LNCaP clone FGC (cell line): ENCODE measurements around the gene CCNB1.
"Not testable (repeated sequence)": the region's sequence is repeated elsewhere in the genome, so short reads cannot be mapped to it uniquely, and the experiment has no call there.

ENCODE experiments used
- DNase-seq: peaks from one replicate; pipeline ENCODE4 v3.0.0-alpha.2; 2011; ENCODE audit warnings: low read depth
- H3K4me3 ChIP-seq: 2 replicates; pipeline ENCODE4 v1.5.1; 2011; ENCODE audit warnings: mild to moderate bottlenecking, low read depth, low read length, control low read depth
- CTCF ChIP-seq: IDR thresholded peaks from 2 replicates; pipeline ENCODE4 v1.5.1; 2012; ENCODE audit warnings: mild to moderate bottlenecking; ENCODE audit not compliant: control insufficient read depth, insufficient read depth; ENCODE audit errors: extremely low read depth

The CCNB1 gene

GRCh38 chr5:69137807-69138206 is 29.1 kb upstream of the CCNB1 start:
- no peak for DNase-seq
- TF ChIP-seq CTCF = no peak
- no peak overlapping the region for H3K4me3 ChIP-seq

- no peak overlapping the region for H3K4me3 ChIP-seq
- no peak for DNase-seq
- TF ChIP-seq CTCF = no peak
Observed at GRCh38 chr5:69138766-69139165, 28.2 kb upstream of the CCNB1 start.

- DNase-seq, H3K4me3 ChIP-seq: not testable (repeated sequence)
Observed at GRCh38 chr5:69140239-69140638, 26.7 kb upstream of the CCNB1 start.

GRCh38 chr5:69140827-69141226 is 26.1 kb upstream of the CCNB1 start:
- no peak for DNase-seq
- TF ChIP-seq CTCF = no peak
- no peak overlapping the region for H3K4me3 ChIP-seq

- H3K4me3 ChIP-seq, DNase-seq: not testable (repeated sequence)
Observed at GRCh38 chr5:69148576-69148975, 18.4 kb upstream of the CCNB1 start.

GRCh38 chr5:69148981-69149675 is 17.8 kb upstream of the CCNB1 start:
- DNase-seq = no peak
- no peak for TF ChIP-seq CTCF
- H3K4me3 ChIP-seq = no peak overlapping the region

GRCh38 chr5:69149676-69150010 is 17.3 kb upstream of the CCNB1 start:
- no peak for TF ChIP-seq CTCF
- DNase-seq = no peak
- H3K4me3 ChIP-seq = no peak overlapping the region

- no peak overlapping the region for H3K4me3 ChIP-seq
- TF ChIP-seq CTCF = no peak
- no peak for DNase-seq
Observed at GRCh38 chr5:69152731-69153130, 14.2 kb upstream of the CCNB1 start.
